Neutrophil (primary cell): Measurements from ENCODE around the gene KDM7A.

Experiments used
- H3K27ac ChIP-seq: fragments of 200-600 bp; sonication (generic); 2 replicates; pipeline ENCODE4 v1.5.1; 2016; ENCODE audit warnings: mild to moderate bottlenecking, moderate library complexity
- H3K27me3 ChIP-seq: fragments of 200-600 bp; sonication (generic); 2 replicates; pipeline ENCODE4 v1.6.0; 2016; ENCODE audit warnings: mild to moderate bottlenecking
- H3K36me3 ChIP-seq: fragments of 200-600 bp; sonication (generic); 2 replicates; pipeline ENCODE4 v1.5.1; 2017
- H3K4me1 ChIP-seq, 2 experiments: fragments of 200-600 bp in 1 of 2; sonication (generic) in 1 of 2; 1 replicate in 1 of 2; 2 replicates in 1 of 2; pipeline versions ENCODE4 v1.5.1 to v1.6.1; 2013 to 2016; ENCODE audit warnings: low read depth in 1 of 2, low read length in 1 of 2, mild to moderate bottlenecking in 1 of 2, moderate library complexity in 1 of 2; ENCODE audit not compliant: control insufficient read depth in 1 of 2, insufficient read depth in 1 of 2
- H3K4me3 ChIP-seq, 2 experiments: fragments of 200-600 bp in 1 of 2; sonication (generic) in 1 of 2; 1 replicate in 1 of 2; 2 replicates in 1 of 2; pipeline ENCODE4 v1.5.1; 2013 to 2016; ENCODE audit warnings: low read depth in 1 of 2, low read length in 1 of 2, mild to moderate bottlenecking in 1 of 2, moderate library complexity in 1 of 2
- H3K9me3 ChIP-seq: fragments of 200-600 bp; sonication (generic); 2 replicates; pipeline ENCODE4 v1.5.1; 2016
- TF ChIP-seq, protein P1 (sequence below): fragments of 200-600 bp; sonication (generic); IDR thresholded peaks from 2 replicates; pipeline ENCODE4 v1.5.1; 2016; ENCODE audit warnings: antibody characterized with exemption

The KDM7A gene

GRCh38 chr7:140051820-140052219 is 125.0 kb downstream of the KDM7A start:
- peak overlapping the region; percentile 24 for H3K27ac ChIP-seq
- H3K9me3 ChIP-seq = no peaks in the 10 kb centered on the region
- H3K4me1 ChIP-seq = no peaks in the 10 kb centered on the region
- peaks cover 48% of the 10 kb centered on the region for H3K36me3 ChIP-seq
- no peaks in the 10 kb centered on the region for H3K27me3 ChIP-seq
- TF ChIP-seq, protein P1, sequence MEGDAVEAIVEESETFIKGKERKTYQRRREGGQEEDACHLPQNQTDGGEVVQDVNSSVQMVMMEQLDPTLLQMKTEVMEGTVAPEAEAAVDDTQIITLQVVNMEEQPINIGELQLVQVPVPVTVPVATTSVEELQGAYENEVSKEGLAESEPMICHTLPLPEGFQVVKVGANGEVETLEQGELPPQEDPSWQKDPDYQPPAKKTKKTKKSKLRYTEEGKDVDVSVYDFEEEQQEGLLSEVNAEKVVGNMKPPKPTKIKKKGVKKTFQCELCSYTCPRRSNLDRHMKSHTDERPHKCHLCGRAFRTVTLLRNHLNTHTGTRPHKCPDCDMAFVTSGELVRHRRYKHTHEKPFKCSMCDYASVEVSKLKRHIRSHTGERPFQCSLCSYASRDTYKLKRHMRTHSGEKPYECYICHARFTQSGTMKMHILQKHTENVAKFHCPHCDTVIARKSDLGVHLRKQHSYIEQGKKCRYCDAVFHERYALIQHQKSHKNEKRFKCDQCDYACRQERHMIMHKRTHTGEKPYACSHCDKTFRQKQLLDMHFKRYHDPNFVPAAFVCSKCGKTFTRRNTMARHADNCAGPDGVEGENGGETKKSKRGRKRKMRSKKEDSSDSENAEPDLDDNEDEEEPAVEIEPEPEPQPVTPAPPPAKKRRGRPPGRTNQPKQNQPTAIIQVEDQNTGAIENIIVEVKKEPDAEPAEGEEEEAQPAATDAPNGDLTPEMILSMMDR = no peak
- H3K4me3 ChIP-seq = no peak overlapping the region

- Histone ChIP-seq H3K27me3 (no peaks in the 10 kb centered on the region), H3K4me3 (no peak overlapping the region), H3K9me3 (no peaks in the 10 kb centered on the region), H3K36me3 (peaks cover 48% of the 10 kb centered on the region), H3K4me1 (no peaks in the 10 kb centered on the region), H3K27ac (no peak overlapping the region)
- TF ChIP-seq, protein P1 = no peak
These were observed 126.7 kb downstream of the KDM7A start for GRCh38 chr7:140050100-140050499.

DNA sequence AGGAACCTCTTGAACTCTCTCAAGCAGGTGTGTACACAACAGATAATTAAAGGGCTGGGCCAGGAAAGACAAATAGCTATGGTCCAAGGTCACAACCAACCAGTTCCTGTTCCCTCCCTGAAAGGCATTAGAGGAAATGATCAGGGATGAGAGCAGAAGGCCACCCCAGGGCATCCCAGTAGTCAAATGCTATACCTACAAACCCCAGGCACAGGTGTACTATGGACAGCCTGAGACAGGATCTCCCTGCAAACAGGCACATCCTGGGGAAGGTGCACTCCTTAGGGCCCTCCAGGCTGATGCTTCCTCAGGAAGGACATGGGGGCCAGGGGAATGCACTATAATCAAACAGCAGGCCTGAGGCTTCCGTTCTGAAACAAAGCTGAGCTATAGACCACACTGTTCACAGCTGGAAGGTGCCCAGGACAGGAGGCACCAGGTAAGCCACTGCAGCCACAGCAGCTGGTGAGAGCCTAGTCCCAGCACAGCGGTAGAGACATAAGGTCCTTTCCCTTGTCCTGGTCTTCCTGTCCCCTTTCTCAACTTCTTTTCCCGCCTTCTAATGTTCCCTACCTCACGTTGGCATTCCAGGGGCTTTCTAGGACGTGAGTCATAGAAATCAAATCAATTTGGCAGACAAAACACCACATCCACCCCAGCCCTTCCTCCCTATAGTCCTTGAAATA is 127.3 kb downstream of the KDM7A start:
- peaks cover 42% of the 10 kb centered on the region for H3K36me3 ChIP-seq
- H3K4me1 ChIP-seq = no peaks in the 10 kb centered on the region
- H3K27ac ChIP-seq = no peak overlapping the region
- TF ChIP-seq, protein P1 = no peak
- H3K9me3 ChIP-seq = no peaks in the 10 kb centered on the region
- no peak overlapping the region for H3K4me3 ChIP-seq
- H3K27me3 ChIP-seq = no peaks in the 10 kb centered on the region

DNA sequence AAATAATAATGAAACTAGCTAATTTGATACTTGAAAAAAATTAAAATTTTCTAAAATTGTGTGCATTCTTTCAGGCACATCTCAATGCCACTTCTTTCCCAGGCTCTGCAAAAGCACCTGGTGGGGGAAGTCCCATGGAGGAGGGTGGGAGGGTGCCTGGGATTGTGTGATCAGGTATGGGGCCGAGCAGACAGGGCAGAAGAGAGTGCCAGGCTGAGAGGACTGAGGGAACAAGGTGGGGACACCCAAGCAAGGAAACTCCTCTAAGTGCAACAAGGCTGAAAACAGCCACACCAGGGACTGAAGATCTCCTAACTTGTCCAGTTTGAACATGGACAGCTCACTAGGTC is 127.8 kb downstream of the KDM7A start:
- Histone ChIP-seq H3K9me3 (no peaks in the 10 kb centered on the region), H3K4me1 (no peaks in the 10 kb centered on the region), H3K36me3 (peaks cover 37% of the 10 kb centered on the region), H3K27me3 (no peaks in the 10 kb centered on the region), H3K4me3 (no peak overlapping the region), H3K27ac (no peak overlapping the region)
- TF ChIP-seq, protein P1 = no peak

- Histone ChIP-seq H3K36me3 (peaks cover 32% of the 10 kb centered on the region), H3K9me3 (no peaks in the 10 kb centered on the region), H3K27ac (no peak overlapping the region), H3K27me3 (no peaks in the 10 kb centered on the region), H3K4me1 (no peaks in the 10 kb centered on the region), H3K4me3 (no peak overlapping the region)
- TF ChIP-seq, protein P1 = no peak
These were observed 128.6 kb downstream of the KDM7A start for GRCh38 chr7:140048138-140048537.
